ENCODE data around the gene CCSER1.

Gene CCSER1

GRCh38 chr4:90130076-90130475, 2.9 kb downstream of the CCSER1 start:
- DNase-seq = no peak

- no peak for DNase-seq
Measured at GRCh38 chr4:90137555-90137954, 10.4 kb downstream of the CCSER1 start.

DNA sequence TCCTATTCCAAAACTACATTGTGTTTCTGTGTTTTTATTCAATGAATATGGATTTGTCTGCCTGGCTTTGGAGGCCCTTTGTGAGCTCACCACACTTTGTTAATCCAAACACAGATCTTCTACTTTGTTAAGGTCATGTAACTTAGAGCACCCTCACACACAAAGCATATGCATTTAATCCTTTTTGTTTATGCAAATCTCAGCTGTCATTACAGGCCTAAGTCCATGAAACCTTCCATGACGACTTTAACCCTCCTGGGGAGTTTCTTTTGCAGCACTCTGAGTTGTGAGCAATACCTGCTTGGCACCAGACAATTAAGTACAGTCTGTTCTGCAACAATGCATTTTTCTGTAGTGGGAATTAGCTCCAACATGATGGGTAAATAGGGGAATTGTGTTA, 14.9 kb downstream of the CCSER1 start:
- no peak for DNase-seq

GRCh38 chr4:90145319-90145718, 18.1 kb downstream of the CCSER1 start:
- no peak for DNase-seq

DNA sequence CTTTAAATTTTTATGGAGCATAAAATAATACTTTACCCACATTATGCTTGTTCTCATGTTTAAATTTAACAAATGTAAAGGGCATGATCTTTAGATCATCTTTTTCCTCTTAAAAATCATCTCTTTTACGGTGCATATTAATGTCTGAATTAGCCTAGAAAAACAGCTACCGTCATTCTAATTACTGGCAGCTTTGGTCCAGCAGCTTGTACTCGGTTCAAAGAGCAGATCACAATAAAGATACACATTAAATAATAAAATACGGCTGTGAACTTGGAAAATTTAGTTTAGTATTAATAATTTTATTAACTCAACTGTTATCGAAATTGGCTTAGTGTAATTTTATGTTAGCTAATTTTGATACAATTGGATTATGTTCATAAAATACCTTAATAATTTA, 19.1 kb downstream of the CCSER1 start:
- DNase-seq = no peak

GRCh38 chr4:90148574-90149148, 21.5 kb downstream of the CCSER1 start:
- DNase-seq = no peak

DNA sequence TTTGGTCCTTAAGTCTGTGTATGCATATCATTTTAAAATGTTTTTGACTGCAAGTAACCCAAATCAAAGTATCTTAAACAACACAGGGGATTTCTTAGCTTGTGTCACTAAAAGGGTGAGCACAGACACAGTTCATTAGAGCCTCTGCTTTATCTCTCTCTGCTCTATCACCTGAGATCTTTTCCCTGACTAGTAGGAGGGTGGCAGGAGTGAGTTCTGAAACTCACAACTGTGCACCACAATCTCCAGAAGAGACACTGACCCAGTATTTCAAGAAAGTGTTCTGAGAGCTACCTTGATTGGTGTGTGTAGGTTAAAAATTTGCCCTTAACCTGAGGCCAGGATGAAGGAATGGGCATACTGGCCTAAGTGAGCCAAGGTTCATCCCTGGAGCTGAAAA, 24.8 kb downstream of the CCSER1 start:
- DNase-seq = no peak

DNA sequence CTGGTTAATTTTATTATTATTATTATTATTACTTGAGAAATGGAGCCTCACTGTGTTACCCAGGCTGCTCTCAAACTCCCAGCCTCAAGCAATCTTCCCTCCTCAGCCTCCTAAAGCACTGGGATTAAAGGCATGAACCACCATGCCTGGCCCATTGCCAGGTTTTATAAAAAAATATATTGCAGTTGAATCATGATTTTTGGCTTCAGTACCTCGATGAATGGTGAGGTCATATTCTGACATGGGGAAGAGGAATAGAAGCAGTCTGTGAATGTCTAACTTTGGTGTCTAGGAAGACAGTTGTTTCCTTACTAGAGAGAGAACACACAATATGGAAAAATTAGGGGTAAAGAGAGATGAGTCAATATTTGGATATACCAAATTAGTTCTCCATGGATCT, 32.0 kb downstream of the CCSER1 start:
- no peak for DNase-seq

GRCh38 chr4:90160044-90160443, 32.9 kb downstream of the CCSER1 start:
- DNase-seq = no peak

DNA sequence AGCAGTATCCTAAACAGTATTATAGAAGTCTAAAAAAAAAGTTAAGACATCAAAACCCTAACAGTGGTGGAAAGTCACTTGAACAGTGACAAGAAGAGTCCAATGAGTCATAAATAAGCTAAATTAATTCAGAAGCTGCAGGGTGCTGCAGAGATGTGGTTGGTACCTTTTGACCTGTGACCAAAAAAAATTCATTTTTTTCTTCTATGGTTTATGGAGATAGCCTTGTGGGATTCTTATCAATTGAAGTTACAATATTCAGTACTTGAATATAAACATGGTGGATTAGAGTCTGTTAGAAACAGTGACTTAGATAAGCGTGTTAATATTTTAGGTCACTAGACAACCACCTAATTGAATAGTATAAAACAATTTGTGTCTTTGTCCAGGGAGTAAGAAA, 35.4 kb downstream of the CCSER1 start:
- DNase-seq = peak; percentile 76

DNA sequence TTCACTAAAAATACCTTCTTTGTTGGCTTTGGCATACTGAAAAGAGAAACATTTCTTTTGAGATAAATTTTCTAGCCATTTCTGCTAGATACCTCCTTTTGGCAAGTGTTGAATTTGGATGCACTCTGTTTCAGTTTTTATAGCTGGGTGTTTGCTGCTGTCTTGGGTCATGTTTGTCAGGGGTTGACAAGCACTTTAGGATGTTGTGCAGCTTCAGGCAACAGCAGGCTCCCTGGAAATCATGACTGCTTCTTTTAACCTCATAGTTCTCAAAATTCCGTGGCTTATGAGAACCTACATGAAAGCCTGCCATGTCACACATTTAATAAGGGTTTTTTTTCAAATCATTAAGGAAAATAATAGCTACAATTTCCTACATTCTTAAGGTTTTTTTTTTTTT, 36.7 kb downstream of the CCSER1 start:
- DNase-seq = no peak

DNA sequence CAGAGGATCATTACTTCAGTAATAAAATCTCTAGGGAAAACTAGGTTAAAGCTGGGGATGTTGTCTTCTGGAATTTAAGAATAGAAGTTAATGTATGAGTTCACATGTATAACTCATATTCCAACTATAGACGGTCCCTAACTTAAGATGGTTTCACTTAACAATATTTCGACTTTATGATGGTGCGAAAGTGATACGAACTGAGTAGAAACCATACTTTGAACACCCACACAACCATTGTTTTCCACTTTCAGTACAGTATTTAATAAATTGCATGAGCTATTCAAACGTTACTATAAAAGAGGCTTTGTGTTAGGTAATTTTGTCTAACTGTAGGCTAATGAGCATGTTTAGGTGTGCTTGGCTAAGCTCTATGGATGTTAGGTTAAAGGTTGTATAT, 38.7 kb downstream of the CCSER1 start:
- no peak for DNase-seq

DNA sequence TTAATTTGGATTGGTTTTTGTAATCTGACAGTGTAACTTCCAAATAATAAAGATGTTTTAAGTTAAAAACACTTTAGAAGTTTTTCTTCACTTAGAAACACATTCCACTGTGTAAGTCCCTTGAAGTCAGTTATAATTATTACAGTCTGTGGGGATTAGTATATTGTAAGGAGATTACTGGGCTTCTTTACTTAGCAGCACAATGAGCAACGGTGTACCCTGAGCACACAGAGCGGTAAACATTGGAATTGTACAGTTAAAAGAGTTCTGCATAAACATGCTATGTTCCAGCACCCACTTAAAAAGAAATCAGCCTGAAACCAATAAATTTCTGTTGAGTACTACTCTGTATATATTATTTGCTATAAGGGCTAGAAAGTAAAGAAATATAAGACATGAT, 44.3 kb downstream of the CCSER1 start:
- no peak for DNase-seq

GRCh38 chr4:90174621-90175023, 47.4 kb downstream of the CCSER1 start:
- DNase-seq = no peak

DNA sequence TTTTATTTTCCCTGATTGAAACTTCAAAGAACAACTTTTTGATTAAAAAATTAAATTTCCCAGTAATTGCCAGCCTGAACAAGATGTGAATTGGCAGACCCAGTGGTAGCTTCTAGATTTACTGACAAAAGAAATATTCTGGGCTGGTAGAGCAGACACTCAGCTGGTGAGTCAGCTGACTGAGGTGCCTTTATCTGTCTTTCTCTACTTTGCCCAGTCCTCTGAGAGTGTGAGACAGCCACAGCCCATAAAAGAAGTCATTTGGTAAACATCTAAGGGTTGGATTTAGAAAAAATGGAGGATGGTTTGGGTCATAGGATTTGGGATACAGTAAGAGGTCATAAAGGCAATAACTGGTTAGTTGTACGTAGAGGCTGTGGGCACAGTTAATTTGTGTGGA, 54.5 kb downstream of the CCSER1 start:
- DNase-seq = peak; percentile 19

GRCh38 chr4:90183254-90183653, 56.1 kb downstream of the CCSER1 start:
- no peak for DNase-seq

- DNase-seq = no peak
Measured at GRCh38 chr4:90184560-90184959, 57.4 kb downstream of the CCSER1 start.

DNA sequence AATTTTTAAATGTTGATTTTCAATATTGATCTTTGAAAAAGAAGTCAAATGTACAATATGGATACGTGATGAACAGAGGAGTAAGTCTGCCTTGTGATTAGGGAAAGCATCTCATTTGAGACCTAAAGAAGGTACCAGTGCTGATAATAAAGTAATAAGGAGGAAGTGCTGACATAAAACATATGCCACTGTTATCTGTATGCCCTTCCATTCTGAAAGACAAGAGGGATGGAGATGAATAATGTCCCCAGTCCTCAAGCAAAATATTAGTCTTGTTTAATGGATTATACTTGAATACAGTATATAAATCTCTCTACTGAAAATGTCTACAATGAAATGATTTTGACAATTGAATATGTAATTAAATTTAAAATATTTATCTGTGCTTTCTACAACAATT, 58.2 kb downstream of the CCSER1 start:
- no peak for DNase-seq

DNA sequence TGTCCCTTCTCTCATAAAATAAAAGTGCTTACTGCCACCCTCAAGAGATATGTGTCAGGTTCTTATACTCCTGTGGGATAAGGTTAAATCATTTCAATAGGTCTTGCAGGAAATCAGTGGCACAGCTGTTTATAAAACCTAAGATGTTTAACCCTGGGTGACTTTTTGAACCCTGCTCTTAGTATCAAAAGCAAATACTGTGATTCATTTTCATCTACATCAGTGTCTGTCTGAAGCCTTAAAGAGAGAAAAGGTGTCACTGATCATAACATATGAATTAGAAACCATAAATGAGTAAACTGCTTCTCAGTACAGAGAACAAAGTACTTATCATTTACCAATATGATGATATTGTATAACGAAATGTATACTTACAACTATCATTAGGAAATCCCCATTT, 59.0 kb downstream of the CCSER1 start:
- DNase-seq = no peak

DNA sequence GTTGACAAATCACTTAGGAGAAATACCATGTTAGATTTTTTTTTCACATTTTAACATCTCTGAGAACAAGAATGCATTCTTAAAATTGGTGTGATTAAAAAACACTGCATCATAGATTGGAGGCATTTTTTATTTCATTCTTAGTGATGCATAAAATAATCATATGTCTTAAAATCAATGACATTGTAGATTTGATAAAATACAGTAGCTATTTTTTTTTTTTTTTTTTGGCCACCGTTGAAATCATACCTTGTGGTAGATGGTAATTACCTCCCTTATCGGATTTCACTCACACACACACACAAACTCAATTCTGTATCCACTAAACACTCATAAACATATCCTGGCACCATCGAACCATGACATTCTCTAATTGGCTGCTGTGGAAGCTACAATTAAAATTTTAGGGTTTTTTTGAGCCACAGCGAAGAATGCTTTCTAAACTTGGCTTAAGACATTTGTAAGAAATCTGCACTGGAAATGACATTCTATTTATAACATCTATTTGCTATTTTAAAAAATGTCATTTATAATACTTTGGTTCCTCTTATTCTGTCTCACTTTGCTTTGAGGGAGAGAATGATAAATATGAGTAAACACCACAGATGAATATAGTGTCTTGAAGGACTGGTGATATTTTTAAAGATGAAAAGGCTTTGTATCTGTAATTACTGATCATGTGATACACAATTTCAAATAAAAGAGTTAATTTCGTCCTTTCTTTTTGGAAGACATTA, 60.1 kb downstream of the CCSER1 start:
- DNase-seq = no peak

DNA sequence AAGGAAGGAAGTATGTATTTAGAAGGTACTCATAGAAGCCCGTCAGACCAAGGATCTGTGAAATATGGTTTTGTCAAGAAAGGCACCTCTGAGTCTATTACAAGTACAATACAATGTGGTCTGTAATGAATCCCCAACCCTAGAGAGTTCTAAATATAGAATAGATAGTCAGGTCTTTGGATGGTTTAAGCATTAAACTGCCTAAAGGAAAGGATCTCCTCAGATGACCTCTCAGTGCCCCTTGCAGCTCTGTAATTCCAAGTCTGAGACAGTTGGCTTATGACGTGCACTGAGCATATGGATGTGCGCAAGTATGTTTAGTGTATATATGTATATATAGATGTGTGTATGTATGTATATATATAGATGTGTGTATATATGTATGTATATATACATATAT, 62.0 kb downstream of the CCSER1 start:
- no peak for DNase-seq

GRCh38 chr4:90189946-90190345, 62.8 kb downstream of the CCSER1 start:
- no peak for DNase-seq

GRCh38 chr4:90190525-90190924, 63.3 kb downstream of the CCSER1 start:
- no peak for DNase-seq

DNA sequence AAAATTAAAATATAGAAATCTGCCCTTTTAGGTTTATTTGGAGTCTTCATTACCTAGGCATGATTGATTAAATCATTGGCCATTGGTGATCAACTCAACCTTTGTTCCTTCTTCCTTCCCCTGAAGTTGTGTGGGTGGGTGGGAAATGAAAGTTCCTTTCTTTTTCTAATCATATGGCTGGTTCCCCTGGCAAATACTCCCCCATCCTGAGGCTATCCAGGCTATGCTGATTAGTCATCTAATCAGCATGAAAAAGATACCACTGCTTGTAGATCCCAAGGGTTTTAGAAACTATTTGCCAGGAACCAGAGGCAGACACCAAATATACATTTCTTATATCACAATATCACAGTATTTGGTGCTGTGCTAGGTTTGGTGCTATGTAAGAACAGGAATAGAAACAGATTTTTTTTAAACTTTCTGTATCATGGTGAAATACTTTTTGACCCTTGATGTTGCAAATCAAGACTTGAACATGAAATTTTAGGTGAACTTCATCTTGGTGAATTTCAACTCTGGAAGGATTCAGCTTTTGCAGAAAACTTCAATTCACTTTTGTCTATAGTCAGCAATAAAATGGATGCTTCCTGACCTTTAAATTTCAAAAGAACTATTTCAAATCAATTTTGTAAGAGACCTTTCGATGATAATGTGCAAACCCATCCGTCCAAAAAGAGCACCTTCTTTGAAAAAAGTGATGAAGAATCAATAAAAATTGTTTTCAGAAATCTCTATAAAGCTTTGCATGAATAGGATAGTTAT, 71.1 kb downstream of the CCSER1 start:
- DNase-seq = no peak

Data from hematopoietic multipotent progenitor cell treated with erythropoietin and hydrocortisone succinate and interleukin-3 and kit ligand, for 8 days (in vitro differentiated cells).